Esophagus squamous epithelium (tissue), 5 donors: Measurements from ENCODE around the gene PCDHGC3. TPM values are rescaled to one million over a fixed set of nuclear protein-coding genes. Genes with fewer than 3 reads are reported as not detected.

Experiments used
- DNase-seq: peaks from one replicate; lab custom pipeline; 2025; lab: John Stamatoyannopoulos, UW
- H3K27ac ChIP-seq, 4 donors: fragments of 200-600 bp; sonication (generic); one replicate each; pipeline ENCODE4 v1.5.1; 2016 to 2019; ENCODE audit warnings: mild to moderate bottlenecking in 1 of 4
- H3K27me3 ChIP-seq, 4 donors: fragments of 200-600 bp; sonication (generic); 1 replicate in 3 of 4; 2 replicates in 1 of 4; pipeline versions ENCODE4 v1.5.1 to v1.6.0; 2017 to 2021; ENCODE audit warnings: antibody characterized with exemption in 1 of 4
- H3K36me3 ChIP-seq, 3 donors: fragments of 200-600 bp; sonication (generic); one replicate each; pipeline ENCODE4 v1.5.1; 2016 to 2019
- H3K4me1 ChIP-seq, 3 donors: fragments of 200-600 bp; sonication (generic); one replicate each; pipeline ENCODE4 v1.5.1; 2017 to 2019
- H3K4me3 ChIP-seq, 4 donors: fragments of 200-600 bp; sonication (generic); 1 replicate in 3 of 4; 2 replicates in 1 of 4; pipeline ENCODE4 v1.5.1; 2016 to 2019; ENCODE audit warnings: mild to moderate bottlenecking in 2 of 4, moderate library complexity in 1 of 4
- H3K9me3 ChIP-seq, 3 donors: fragments of 200-600 bp; sonication (generic); one replicate each; pipeline ENCODE4 v1.5.1; 2016 to 2019
- CTCF ChIP-seq, 6 experiments: fragments of 450-650 bp in 4 of 6; fragments of 200-600 bp in 2 of 6; sonication (generic) in 2 of 6; IDR thresholded peaks; one replicate each; pipeline ENCODE4 v1.5.1; 2016 to 2019; ENCODE audit warnings: antibody characterized with exemption in 6 of 6, mild to moderate bottlenecking in 4 of 6, moderate library complexity in 4 of 6
- POLR2A ChIP-seq, 4 donors: fragments of 450-650 bp; IDR thresholded peaks; one replicate each; pipeline ENCODE4 v1.6.1; 2017; ENCODE audit warnings: antibody characterized with exemption in 4 of 4, mild to moderate bottlenecking in 4 of 4, moderate library complexity in 3 of 4
- WGBS, 2 donors: methylation state at CpG; one replicate each; pipeline ENCODE4 v1.1.5; 2018; 5-methylcytosine and 5-hydroxymethylcytosine counted together
- intact Hi-C: fragments of 100-400 bp; cut with DNase I; formaldehyde crosslinking; loops from one replicate; pipeline ENCODE4 v1.15.0; 2022
- total RNA-seq, 4 donors: library from RNA; depleted of rRNA; stranded (reverse); fragments of >200 nt; gene quantifications; one replicate each; pipeline ENCODE4 v1.1.0, GENCODE V29; 2016
- donor health status: DM: yes; HTN: yes; CAD: no.

The PCDHGC3 gene
- total RNA-seq, 4 donors from 2014 or later, result 36.6 to 52.5 (median 38.6) TPM

DNA sequence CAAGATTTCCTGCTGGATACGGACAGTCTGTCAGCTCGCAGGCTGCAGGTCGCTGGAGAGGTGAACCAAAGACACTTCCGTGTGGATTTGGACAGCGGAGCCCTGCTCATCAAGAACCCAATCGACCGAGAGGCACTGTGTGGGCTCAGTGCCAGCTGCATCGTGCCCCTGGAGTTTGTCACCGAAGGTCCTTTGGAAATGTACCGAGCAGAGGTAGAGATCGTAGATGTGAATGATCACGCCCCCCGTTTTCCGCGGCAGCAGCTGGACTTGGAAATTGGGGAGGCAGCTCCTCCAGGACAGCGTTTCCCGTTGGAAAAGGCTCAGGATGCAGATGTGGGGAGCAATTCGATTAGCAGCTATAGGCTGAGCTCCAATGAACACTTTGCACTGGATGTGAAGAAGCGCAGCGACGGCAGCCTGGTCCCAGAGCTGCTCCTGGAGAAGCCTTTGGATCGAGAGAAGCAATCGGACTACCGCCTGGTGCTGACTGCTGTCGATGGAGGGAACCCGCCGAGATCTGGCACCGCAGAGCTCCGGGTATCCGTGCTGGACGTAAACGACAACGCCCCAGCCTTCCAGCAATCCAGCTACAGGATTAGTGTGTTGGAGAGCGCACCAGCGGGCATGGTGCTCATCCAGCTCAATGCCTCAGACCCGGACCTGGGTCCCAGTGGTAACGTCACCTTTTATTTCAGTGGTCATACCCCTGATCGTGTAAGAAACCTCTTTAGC lies 9.7 kb downstream of the PCDHGC3 start:
- intact Hi-C loops, result no loop called here
- peak overlapping the region; percentile 22 to 62 (median 42) for H3K4me3 ChIP-seq
- no peaks in the 10 kb centered on the region for H3K9me3 ChIP-seq
- 76 to 86% methylated on average over 12 of the region's 38 CpGs for WGBS, 2 donors
- peaks cover 0 to 48% (median 0%) of the 10 kb centered on the region in 3 donors for H3K36me3 ChIP-seq
- peaks cover 0 to 13% (median 0%) of the 10 kb centered on the region in 4 donors for H3K27me3 ChIP-seq
- peak overlapping the region in 2 of 4 donors; percentile 2 to 17 for H3K27ac ChIP-seq
- H3K4me1 ChIP-seq, result peaks cover 14 to 75% (median 25%) of the 10 kb centered on the region in 3 donors
- no peak for DNase-seq
- TF ChIP-seq POLR2A (IDR thresholded peaks at IDR 0.05) (no peak), CTCF (IDR thresholded peaks at IDR 0.05) (no peak)

GRCh38 chr5:141486091-141486490 lies 10.3 kb downstream of the PCDHGC3 start:
- intact Hi-C loops, result no loop called here
- peaks cover 16 to 69% (median 22%) of the 10 kb centered on the region in 3 donors for H3K4me1 ChIP-seq
- no peak overlapping the region for H3K4me3 ChIP-seq
- peaks cover 0 to 54% (median 0%) of the 10 kb centered on the region in 3 donors for H3K36me3 ChIP-seq
- DNase-seq, result no peak
- H3K27ac ChIP-seq, result no peak overlapping the region
- H3K27me3 ChIP-seq, result peaks cover 0 to 19% (median 0%) of the 10 kb centered on the region in 4 donors
- WGBS, 2 donors, result 91 to 98% methylated on average over 6 to 9 of the region's 9 CpGs
- no peak for TF ChIP-seq POLR2A (IDR thresholded peaks at IDR 0.05)
- TF ChIP-seq CTCF (IDR thresholded peaks at IDR 0.05), result no peak
- no peaks in the 10 kb centered on the region for H3K9me3 ChIP-seq

DNA sequence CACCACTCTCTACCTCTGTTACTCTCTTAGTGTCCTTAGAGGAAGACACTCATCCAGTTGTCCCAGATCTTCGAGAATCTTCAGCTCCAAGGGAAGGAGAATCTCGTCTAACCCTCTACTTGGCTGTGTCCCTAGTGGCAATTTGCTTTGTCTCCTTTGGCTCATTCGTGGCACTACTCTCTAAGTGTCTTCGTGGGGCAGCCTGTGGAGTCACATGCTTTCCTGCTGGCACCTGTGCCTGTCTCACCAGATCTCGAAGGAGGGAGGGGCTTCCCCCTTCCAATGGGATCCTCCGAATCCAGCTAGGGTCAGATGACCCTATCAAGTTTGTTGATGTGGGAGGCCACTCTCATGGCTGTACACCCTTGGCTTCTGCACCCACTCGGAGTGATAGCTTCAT lies 11.4 kb downstream of the PCDHGC3 start:
- DNase-seq, result no peak

DNA sequence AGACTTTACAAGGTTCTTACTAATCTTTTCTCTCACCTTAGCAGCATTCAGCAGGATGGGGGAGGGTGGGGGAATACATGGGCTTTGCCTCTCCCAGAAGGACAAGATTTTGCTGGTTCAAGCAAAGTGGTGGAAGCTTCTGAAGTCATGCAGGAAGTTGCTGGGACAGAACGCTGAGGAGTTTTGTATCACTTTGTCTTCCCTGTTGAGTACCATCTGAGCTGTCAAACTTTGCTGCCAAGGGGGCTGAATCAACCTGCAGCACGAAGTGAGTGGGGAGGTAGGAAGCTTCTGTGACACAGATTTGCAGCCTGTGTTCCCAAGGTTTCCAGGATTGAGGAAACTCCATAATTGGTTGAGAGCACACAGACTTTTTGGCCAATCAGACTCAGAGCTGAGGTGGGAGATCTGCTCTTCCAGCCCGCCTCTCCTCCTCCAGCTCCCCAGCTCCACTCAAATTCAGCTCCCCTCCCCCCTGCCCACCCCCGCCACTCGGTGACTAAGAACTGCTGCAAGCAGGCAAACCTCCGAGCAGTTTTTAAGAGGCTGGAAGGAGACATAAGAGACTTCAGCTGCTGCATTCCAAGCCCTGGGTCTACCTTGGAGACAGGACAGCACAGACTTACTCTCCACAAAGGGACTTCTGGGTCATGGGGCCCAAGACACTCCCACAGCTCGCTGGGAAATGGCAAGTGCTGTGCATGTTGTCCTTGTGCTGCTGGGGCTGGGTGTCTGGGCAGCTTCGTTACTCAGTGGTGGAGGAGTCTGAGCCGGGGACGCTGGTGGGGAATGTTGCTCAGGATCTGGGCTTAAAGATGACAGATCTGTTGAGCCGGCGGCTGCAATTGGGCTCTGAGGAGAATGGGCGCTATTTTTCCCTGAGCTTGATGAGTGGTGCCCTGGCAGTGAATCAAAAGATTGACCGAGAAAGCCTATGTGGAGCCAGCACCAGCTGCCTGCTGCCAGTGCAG lies 13.1 kb downstream of the PCDHGC3 start, which contains the start of gene PCDHGC5:
TSS of gene PCDHGC5 (plus strand) at position 491 of the 971 bp plus-strand sequence. CDS start at position 651, 160 bp downstream.
- intact Hi-C loops, result no loop called here
- no peak for DNase-seq
- no peak for TF ChIP-seq CTCF (IDR thresholded peaks at IDR 0.05)
- no peak within 1 kb of the TSS for H3K4me3 ChIP-seq
- H3K9me3 ChIP-seq, result no peaks in the 10 kb centered on the region
- H3K27me3 ChIP-seq, result peaks cover 0 to 34% (median 0%) of the 10 kb centered on the region in 4 donors
- WGBS, 2 donors, result 31 to 45% methylated on average over 5 to 11 of the region's 14 CpGs
- H3K36me3 ChIP-seq, result peaks cover 0 to 69% (median 0%) of the 10 kb centered on the region in 3 donors
- H3K27ac ChIP-seq, result peak within 1 kb of the TSS in 1 of 4 donors; percentile 23
- peaks cover 26 to 69% (median 31%) of the 10 kb centered on the region in 3 donors for H3K4me1 ChIP-seq

More for the DNA sequence above, 11.4 kb downstream of the PCDHGC3 start:
- Histone ChIP-seq H3K4me3 (no peak overlapping the region), H3K27ac (no peak overlapping the region), H3K4me1 (peaks cover 22 to 69% (median 26%) of the 10 kb centered on the region in 3 donors), H3K36me3 (peaks cover 0 to 65% (median 0%) of the 10 kb centered on the region in 3 donors), H3K9me3 (no peaks in the 10 kb centered on the region), H3K27me3 (peaks cover 0 to 29% (median 0%) of the 10 kb centered on the region in 4 donors)
- 71 to 91% methylated on average over 4 to 6 of the region's 7 CpGs for WGBS, 2 donors
- intact Hi-C loops, result no loop called here
- TF ChIP-seq CTCF (IDR thresholded peaks at IDR 0.05), result no peak
- no peak for TF ChIP-seq POLR2A (IDR thresholded peaks at IDR 0.05)
